CD4-positive, alpha-beta T cell treated with Interleukin-2 at 100 ng/mL for 4 hours (primary cell): ENCODE data around the gene NR1D1.
A peak's percentile ranks its signal among the peaks of the same experiment; 100 is the strongest.

Experiments used
- DNase-seq: peaks from one replicate; pipeline ENCODE4 v3.0.0-alpha.2; 2020; ENCODE audit warnings: low spot score

The NR1D1 gene

DNA sequence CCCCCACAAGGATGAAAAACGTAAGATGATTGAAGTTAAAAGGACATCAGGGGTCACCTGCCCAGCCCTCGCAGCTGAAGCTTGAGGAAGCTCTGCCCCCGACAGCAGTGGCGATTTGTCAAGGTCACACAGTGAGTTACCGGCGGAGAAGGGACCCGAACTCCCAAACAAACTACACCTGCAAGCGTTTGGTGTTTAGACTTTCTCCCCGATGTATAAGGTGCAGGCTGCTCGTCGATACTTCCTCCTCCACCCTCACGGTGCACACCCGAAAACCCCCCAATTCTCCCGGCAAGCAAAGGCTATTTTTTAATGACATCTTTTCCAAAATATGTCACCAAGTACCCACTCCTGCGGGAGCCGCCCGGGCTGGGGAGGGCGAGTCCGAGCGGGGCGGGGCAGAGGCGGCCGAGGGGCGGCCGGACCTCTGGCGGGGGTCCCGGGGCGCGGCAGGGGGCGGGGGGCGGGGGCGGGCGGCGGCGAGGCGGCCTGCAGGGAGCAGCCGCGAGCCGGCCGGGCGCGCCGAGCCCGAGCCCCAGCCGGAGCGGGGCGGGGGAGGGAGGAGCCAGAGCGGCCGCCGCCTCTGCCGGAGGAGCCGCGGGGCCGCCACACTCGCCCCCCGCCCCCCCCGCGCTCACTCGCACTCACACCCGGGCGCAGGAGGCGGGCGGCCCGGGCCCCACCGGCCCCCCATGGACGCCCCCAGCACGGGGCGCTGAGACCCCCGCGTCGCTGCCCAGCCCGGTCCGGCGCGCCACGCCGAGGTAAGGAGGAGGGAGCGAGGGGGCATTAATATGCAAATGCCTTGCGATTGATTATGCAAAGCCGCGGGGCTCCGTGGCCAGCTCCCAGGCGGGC, 37.8 kb downstream of the NR1D1 start, which contains the start of gene THRA:
Gene THRA, plus strand, starts transcription at position 637 of the 858 bp plus-strand sequence. CDS start 11,524 bp downstream, outside the sequence.
- DNase-seq, result peak; percentile 55

DNA sequence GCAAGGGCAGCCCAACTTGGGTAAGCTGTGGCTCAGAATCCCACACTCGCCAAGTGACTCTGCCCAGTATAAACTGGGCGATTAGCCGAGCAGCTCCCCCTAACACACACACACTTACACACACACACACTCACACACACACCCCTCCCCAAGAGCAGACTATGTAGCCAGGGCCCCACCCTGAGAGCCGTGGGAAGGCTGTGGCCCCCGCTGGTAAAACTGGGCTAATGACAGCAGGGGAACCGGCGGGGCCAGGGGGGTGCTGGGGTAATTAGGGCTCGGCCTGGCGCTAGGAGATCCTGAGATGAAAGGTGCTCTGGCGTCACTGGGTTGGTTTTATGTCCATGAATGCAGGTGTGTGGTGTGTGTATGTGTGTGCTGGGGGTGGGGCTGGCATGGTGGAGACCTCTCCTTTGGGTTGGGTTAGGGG, 38.8 kb downstream of the NR1D1 start:
- DNase-seq, result no peak

DNA sequence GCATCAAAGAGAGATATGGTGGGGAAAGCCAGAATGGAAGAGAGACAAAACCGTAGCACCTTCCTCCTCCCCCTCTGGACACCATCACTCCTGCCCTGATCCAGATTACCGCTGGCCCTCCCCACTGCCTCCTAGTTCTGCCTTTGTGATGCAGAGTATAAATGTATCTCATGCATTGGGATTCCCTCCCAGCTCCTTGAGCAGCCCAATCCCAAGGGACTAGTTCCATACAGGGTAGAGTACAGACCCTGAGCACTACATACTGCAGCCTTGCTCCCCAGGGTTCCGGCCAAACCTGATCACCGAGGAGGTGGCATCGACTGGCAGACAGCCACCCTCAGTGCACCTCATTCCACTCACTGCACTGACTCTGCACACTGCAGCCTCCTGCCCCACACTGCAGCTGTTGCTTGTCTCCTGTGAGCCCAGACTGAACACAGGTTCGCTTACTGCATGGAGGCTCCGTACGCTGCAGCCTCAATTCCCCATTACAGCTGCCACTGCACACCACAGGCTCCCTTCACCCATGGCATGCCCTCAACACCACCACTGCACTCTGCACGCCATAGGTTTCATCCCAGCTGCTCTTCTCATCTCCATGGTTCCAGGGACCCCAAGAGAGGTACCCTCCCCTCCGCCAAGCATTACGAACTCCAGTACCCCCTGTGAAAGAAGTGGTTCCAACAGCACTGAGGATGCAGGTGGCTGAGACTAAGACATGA, 39.3 kb downstream of the NR1D1 start:
- DNase-seq, result no peak

DNA sequence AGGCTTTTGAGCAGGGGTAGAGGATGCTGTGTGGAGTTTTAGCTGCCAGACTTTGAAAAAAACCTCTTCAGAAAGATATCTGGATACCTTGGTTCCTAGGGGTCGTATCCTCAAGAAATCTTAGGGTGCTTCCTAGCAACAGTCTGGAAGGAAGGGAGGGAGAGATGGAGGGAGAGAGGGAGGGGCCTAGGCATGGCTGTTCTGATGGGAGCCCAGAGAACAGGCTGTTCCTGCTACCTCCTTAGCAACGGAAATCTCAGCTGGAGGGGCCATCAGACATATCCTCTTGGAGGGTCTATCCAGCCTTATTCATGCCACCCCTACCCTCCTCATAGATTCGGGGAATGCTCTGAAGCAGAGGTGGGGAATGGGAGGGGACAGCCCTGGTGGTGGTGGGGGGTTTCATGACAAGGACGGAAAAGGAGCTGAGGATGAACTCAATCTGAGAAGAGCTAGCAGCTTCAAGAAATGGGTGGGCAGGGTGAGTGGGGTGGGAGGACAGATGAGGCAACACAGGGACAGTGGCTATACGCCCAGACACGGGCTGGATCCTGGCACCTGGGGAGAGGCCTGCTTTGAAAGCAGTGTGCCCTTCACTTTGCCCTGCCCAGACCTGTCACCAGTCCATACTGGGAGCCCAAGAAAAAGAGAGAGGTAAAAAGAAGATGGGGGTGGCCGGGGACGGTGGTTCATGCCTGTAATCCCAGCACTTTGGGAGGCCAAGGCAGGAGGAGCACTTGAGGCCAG, 40.5 kb downstream of the NR1D1 start:
- DNase-seq, result no peak

DNA sequence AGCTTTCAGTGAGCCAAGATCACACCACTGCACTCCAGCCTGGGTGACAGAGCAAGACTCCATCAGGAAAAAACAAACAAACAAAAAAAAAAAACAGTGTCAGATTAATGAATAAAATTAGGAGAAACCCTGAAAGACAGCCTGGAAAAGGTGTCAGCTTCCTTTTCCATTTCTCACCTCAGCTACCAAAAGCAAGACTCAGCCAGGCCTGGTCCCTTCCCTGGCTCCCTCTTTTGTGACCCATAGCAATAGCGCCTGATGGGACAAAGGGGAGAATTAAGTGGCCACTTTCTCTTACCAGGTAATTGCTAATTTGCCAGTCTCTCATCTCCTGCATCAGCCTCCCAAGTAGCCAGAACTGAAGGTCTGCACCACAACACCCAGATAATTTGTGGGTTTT, 41.5 kb downstream of the NR1D1 start:
- no peak for DNase-seq

DNA sequence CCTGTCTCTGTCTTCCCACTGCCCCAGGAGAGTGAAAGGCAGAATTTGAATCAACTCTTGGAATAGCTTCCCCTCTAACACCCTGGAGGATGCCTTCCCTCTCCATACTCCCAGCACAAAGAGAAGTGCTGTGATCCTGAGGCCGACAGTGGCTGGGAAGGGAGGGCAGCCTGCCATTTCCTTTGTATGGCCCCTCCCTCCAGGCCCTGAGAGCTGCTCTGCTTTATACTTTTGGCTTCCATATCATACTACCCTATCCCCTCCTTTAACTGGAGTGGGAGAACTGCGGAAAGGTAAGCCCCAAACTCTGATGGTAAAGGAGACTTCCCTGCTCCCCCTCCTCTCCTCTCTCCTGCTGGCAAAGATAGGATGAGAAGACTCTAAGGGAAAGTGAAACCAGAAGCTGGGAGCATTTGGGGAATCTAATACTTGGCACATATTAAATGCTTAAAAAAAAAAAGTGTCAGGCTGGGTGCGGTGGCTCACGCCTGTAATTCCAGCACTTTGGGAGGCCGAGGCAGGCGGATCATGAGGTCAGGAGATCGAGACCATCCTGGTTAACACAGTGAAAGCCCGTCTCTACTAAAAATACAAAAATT, 42.1 kb downstream of the NR1D1 start:
- DNase-seq, result no peak

DNA sequence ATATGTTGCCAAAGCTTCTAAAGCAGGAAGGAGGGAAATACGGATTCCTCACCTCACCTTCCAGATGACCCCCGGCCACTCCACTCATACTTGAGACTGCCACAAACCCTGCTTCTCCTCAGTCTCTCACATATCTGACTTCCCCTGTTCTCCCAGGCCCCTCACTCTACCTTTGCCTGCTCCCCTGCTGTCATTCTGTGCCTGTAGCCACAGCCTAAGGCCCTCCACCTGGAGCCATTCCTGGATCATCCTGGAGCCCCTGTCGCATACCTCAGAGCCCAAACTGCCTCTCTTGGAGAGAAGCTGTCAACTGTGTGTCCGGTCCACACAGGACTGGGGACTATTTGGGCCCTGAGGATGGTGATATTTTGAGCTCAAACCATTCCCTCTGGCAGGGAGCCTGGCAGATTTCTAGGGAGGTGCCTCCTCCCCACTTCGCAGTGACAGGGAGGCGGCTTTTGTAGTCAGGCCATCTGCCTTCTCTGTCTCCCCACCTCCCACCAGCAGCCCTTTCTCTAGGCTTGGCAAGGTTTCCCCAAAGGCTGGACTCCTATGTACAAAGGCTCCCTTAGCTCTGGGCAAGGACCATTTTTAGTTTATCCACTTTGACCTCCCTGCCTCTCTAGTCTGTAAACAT, 43.9 kb downstream of the NR1D1 start:
- DNase-seq, result no peak
